ENCODE measurements around the gene KMO.

GRCh38 chr1:241553886-241554592 is 21.9 kb downstream of the KMO start:
- TF ChIP-seq CTCF (IDR thresholded peaks at IDR 0.05; ENCODE audit: low read depth, low read length), result no peak
- TF ChIP-seq MAX (IDR thresholded peaks at IDR 0.05; ENCODE audit: low read depth, low read length), result no peak
- TF ChIP-seq POLR2A (IDR thresholded peaks at IDR 0.05; ENCODE audit: extremely low read depth, insufficient read length), result no peak
- no peak for TF ChIP-seq MYC (IDR thresholded peaks at IDR 0.05; ENCODE audit: low read depth, low read length)

Measured in NB4 (cell line).